Posterior cingulate gyrus (tissue), 11 donors: ENCODE results near the gene MRPL27.

Source experiments
- DNase-seq, 10 donors: peaks; one replicate each; pipeline versions ENCODE4 v3.0.0 to v3.0.0-alpha.2; 2020 to 2021; ENCODE audit warnings: mixed read lengths in 3 of 10
- intact Hi-C: fragments of 100-400 bp; cut with DNase I; formaldehyde crosslinking; loops from one replicate; pipeline ENCODE4 v1.15.1; 2023

The MRPL27 gene

GRCh38 chr17:50388728-50389127 lies 15.7 kb upstream of the MRPL27 start:
- no peak for DNase-seq
- intact Hi-C loops = no loop called here

- no peak for DNase-seq
- intact Hi-C loops = no loop called here
These were observed 13.5 kb upstream of the MRPL27 start for GRCh38 chr17:50386510-50386909.

- intact Hi-C loops = no loop called here
- no peak for DNase-seq
These were observed 9.9 kb upstream of the MRPL27 start for GRCh38 chr17:50382931-50383330.

- intact Hi-C loops = no loop called here
- no peak for DNase-seq
These were observed 8.9 kb upstream of the MRPL27 start for GRCh38 chr17:50381920-50382319.

GRCh38 chr17:50381260-50381815 lies 8.4 kb upstream of the MRPL27 start:
- intact Hi-C loops = no loop called here

GRCh38 chr17:50380369-50381259 lies 7.6 kb upstream of the MRPL27 start:
- intact Hi-C loops = no loop called here

More at GRCh38 chr17:50381260-50381815, 8.4 kb upstream of the MRPL27 start:
- no peak for DNase-seq

GRCh38 chr17:50379351-50380132 lies 6.6 kb upstream of the MRPL27 start:
- no peak for DNase-seq
- intact Hi-C loops = no loop called here

More at GRCh38 chr17:50380369-50381259, 7.6 kb upstream of the MRPL27 start:
- DNase-seq = no peak

- intact Hi-C loops = no loop called here
- no peak for DNase-seq
These were observed 3.0 kb upstream of the MRPL27 start for GRCh38 chr17:50375858-50376538.

GRCh38 chr17:50373705-50374104 lies 721 bp upstream of the MRPL27 start:
- intact Hi-C loops = no loop called here

GRCh38 chr17:50372222-50372757 lies 694 bp downstream of the MRPL27 start:
- intact Hi-C loops = no loop called here
- DNase-seq = no peak

More at GRCh38 chr17:50373705-50374104, 721 bp upstream of the MRPL27 start:
- DNase-seq = no peak

- DNase-seq = no peak
- intact Hi-C loops = no loop called here
These were observed 1.5 kb downstream of the MRPL27 start for GRCh38 chr17:50371526-50371925.

GRCh38 chr17:50370052-50370451 lies 2.9 kb downstream of the MRPL27 start:
- intact Hi-C loops = no loop called here
- peak in 2 of 10 donors; percentile 40 to 59 for DNase-seq

GRCh38 chr17:50367401-50367800 lies 5.6 kb downstream of the MRPL27 start:
- DNase-seq = peak in 2 of 10 donors; percentile 33 to 53
- intact Hi-C loops = no loop called here

- DNase-seq = peak in 1 of 10 donors; percentile 59
- intact Hi-C loops = no loop called here
These were observed 7.2 kb downstream of the MRPL27 start for GRCh38 chr17:50365649-50366393.

- no peak for DNase-seq
- intact Hi-C loops = no loop called here
These were observed 7.8 kb downstream of the MRPL27 start for GRCh38 chr17:50365165-50365564.

- DNase-seq = peak in 2 of 10 donors; percentile 53 to 58
- intact Hi-C loops = no loop called here
These were observed 8.3 kb downstream of the MRPL27 start for GRCh38 chr17:50364715-50365114.

GRCh38 chr17:50364061-50364458 lies 8.9 kb downstream of the MRPL27 start:
- DNase-seq = no peak
- intact Hi-C loops = no loop called here

GRCh38 chr17:50363217-50364060 lies 9.5 kb downstream of the MRPL27 start:
- DNase-seq = peak; percentile 46 to 95 (median 68)
- intact Hi-C loops = no loop called here
